Stimulated activated naive CD4-positive, alpha-beta T cell treated with Interleukin-2 at 50 U/mL for 16 hours (primary cell): ENCODE measurements around the gene VTI1B.
A peak's percentile ranks its signal among the peaks of the same experiment; 100 is the strongest.

ENCODE experiments used
- DNase-seq: peaks from one replicate; lab custom pipeline; 2025; lab: John Stamatoyannopoulos, UW

The VTI1B gene

DNA sequence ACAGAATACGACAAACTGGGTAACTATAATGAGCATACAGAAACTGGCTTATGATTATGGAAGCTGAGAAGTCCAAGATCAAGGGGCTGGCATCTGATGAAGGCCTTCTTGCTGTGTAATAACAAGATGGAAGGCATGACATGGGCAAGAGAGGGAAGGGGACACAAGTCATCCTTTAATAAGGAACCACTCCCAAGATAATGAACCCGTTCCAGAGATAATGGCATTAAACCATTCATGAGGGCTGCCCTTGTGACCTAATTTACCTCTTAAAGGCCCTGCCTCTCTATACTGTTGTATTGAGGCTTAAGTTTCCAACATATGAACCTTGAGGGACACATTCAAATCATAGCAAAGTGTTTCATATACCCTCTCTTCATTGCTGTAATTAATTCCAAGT lies 4.6 kb upstream of the VTI1B start:
- no peak for DNase-seq

DNA sequence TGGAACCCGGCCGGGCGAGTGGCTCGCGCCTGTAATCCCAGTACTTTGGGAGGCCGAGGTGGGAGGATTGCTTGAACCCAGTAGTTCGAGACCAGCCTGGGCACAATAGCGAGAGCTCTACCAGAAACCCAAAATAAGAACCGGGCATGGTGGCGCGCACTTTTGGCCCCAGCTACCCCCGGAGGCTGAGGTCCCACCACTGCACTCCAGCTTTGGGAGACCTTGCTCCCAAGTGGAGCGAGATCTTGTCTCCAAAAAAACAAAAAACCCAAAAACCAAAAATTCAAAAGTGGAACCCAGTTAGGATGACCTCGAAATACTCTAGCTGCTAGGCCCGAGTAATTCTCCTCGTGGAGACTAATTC lies 769 bp upstream of the VTI1B start:
- no peak for DNase-seq

DNA sequence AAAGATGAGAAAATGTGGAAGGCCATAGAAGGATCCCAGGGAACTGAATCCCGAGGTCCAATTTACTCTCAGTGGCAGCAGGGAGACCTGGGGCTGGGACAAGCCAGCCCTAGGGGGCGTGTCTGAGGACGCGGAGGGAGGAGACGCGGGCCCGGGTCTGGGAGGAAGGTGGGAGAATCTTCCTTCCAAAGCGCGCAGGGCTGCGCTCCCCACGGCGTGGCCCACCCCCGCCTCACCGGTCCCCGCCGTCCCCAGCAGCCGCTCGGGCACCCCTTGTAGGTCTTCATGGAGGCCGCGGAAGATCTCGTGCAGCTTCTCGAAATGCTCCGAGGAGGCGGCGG lies 323 bp downstream of the VTI1B start:
- peak; percentile 55 for DNase-seq

DNA sequence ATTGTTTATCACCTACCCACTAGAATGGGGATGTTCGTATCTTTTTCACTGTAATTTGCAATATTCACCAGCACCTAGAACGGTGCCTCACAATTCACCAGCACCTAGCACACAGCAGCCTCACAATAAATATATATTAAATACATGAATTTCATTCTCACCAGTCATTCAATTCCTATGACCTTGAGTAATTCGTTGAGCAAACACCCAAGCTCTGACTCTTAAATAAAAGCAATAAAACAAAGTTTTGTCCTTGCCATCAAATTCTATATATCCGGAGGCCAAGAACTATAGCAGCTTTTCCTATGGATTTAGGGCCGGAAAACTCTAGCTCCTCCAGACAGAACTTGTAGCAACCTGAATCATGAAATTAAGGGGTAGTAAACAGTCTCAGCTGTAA lies 981 bp downstream of the VTI1B start:
- DNase-seq, result no peak

DNA sequence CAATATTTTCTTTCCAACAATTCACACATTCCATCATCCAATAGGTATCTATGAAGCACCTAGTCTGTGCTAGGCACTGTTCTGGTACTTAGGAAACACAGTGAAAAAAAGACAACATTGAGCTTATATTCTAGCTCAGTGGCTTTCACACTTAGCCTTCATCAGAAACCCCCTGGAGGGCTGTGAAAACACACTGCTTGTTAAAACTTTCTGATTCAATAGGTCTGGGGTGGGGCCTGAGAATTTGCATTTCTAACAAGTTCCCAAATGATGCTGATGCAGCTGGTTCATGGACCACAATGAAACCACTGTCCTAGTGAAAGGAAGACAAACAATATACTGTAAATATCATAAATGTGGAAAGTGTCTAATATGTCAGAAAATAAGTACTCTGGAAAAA lies 5.9 kb downstream of the VTI1B start:
- DNase-seq, result no peak

DNA sequence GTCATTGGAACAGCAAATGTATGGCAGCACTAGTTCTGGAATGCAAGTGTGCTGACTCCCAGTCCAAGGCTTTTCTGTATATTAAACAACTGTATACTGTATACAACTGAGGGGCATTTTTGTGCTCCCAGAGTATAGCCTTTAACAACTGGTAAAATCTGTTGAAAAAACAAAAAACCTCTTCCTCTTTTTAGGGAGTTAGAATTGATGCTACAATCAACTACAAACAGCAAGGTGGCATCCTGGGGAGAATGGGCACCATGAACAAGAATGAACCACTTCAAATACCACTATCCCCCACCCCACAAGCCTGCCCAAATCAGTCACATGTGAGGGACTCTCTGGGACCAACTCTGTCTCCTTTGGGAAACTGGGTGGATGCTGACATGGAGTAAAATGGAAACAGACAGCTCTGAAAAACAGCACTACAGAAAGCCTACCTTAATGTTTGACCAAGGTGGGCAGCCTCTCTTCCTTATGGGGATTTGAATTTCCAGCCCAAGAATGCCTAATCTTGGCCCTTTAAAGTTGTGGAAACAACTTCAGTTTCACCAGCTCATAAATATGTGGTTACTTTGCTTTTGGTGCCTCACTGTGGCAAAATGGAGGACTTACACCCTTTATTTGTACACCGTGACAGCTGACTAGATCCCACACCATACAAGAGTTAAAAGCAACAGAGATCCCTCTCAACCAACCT lies 7.5 kb downstream of the VTI1B start:
- no peak for DNase-seq

DNA sequence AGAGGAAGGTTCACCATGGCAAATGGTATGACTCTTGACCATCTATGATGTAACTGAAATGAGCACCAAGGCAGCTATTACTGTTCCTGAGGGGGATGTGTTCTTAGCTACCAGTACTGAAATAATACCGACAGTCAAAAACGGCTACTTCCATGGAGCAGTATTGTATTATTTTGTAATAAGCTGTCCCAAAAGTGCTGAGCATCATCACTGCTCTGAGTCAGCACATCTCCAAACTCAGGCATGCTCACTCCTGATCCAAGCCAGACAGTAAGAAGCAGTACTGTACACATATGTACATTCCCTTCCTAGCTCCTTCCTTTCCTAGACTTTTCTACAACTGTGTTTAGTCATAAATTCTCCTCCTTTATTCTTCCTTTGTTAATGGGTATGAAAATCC lies 8.6 kb downstream of the VTI1B start:
- DNase-seq, result no peak

DNA sequence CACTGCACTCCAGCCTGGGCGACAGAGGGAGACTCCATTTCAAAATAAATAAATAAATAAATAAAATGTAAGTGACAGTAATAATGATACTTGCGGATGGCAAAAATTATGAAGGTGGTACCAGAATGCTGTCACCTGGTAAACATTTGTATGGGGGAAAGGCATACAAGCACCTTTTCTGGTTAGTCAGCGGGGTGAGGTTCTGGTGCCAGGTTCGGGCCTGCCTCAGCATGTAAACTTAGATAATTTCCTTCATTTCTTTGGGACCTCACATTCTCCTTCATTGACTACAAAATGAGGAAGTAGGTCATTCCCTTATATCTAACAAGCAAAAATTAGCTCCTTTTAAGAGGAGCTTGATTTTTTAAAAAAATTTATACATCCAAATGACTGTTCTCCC lies 10.8 kb downstream of the VTI1B start:
- DNase-seq, result no peak

DNA sequence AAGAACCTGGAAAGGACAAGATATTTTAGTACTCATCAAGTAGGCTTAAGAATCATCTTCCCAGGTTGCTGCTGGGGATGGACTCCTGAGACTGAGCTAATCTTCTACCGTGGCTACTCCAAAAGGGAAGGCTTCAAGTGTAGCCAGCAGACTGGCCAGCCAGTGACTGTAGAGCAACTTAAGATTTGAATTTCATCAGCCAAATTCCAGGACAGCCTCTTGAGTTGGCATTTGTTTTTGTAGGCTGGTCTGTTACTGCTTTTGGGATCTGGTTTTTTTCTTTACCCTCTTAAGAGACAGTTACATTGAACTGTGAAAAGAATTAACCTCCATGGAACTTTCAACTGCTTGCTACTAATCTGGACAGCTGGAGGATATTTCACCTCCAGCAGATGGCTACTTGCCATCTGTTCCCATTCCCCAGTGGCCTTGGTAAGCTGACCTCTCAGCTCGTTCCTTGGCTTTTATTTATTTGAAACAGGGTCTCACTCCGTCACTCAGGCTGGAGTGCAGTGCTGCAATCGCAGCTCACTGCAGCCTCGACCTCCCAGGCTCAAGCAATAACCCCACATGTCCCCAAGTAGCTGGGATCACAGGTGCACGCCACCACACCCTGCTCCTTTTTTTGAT lies 20.7 kb downstream of the VTI1B start:
- DNase-seq, result no peak

DNA sequence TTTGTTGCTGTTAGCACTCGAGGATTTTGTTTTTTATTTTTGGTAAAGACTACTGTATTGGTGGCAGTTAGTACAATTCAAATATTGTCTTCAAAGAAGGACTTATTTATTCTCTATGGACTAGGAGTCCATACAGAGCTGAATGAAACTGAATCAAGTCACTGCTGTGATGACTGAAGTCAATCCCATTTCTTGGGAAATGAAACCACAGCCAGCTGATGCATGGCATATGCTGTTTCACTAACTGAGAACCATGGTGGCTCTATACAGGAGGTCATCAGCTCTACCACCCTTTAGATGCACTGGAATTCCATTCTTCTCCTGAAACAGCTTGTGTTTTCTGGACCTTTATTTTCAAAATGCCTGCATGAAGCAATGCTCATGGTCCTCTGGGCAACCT lies 22.2 kb downstream of the VTI1B start:
- no peak for DNase-seq

DNA sequence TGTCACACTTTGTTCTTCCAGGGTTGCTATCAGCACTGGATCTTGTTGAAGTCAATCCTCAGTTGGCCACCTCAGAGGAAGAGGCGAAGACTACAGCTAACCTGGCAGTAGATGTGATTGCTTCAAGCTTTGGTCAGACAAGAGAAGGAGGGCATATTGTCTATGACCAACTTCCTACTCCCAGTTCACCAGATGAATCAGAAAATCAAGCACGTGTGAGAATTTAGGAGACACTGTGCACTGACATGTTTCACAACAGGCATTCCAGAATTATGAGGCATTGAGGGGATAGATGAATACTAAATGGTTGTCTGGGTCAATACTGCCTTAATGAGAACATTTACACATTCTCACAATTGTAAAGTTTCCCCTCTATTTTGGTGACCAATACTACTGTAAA lies 23.7 kb downstream of the VTI1B start:
- DNase-seq, result no peak

DNA sequence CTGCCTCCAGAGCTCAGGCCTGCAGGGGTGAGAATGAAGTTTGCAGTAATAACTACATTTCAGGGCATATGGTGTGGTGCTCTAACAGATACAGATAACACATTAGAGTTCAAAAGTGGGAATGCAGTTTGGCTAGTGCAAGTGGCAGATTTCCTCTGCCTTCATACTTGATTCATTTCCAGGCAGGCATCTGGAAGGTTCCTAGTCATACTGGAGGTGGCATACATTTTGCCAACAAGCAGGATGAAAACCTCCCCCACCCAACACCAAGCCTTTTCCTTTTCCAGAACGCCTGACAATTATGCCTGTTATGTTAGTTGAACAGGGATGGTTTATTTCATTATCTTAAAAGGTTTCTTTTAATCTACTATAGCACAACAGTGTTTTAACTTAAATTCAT lies 24.3 kb downstream of the VTI1B start:
- no peak for DNase-seq

DNA sequence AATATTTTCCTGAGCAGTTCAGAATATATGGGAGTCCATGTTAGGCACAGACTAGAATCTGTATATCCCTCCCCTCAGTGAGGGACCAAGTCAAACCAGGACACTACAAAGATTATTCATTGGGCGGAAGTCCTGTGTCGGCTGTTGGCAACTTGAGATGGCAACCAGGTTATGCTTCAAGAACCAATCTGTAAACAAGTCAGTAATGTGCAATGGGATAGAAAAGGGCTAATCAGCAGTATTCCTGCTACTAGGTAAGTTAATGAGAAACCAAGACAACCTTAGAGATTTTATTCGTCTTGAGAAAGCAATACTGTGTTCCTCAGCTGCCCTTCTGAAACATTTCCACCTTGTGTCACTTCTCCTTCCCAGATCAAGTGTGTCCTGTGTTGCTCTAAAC lies 28.3 kb downstream of the VTI1B start:
- DNase-seq, result no peak

DNA sequence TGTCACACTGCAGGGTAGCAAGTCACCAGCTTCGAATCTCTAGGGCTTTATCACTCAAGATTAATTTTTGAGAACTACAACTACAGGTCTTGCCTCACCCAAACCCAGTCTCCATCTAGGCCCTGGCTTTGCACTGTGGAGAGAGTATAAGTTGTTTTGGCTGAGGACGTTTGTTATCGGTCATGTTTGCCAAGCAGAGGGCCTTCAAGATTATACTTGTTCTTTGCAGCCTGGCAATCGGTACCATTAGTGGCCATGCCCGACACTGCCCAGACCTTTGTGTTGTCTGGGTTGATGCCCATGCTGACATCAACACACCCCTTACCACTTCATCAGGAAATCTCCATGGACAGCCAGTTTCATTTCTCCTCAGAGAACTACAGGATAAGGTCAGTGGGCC lies 29.0 kb downstream of the VTI1B start:
- no peak for DNase-seq

DNA sequence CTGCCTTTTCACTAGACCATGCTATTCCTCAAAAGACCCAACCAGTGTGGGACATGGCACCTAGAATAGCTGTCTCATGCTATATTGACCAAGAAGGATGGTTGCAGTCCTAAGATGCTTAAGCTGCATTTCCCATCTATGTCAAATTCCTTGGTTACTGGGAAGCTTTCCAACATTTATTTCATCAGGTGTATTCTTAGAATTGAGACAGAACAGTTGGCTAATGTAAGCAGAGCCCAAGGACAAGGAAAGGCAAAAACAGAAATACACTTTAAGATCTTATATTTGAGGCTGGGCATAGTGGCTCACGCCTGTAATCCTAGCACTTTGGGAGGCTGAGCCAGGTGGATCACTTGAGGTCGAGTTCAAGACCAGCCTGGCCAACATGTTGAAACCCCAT lies 30.0 kb downstream of the VTI1B start:
- DNase-seq, result no peak

DNA sequence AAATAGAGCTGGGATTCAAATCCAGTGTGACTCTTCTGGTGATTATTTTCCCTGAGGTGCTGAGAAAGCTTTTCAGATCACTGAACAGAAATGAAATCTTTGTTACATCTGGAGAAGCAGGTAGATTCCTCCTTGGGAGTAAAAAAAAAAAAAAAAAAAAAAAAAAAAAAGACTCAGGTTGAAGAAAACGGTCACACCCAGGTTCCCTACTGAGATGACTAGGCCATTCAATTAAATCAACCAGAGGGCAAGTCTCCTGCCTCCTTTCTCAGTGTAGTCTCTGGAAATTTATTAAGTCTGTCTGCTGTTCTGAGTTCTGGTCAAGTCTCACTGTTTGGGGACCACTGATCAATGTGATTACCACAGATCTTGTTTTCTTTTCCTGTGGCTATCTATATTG lies 30.7 kb downstream of the VTI1B start:
- no peak for DNase-seq

DNA sequence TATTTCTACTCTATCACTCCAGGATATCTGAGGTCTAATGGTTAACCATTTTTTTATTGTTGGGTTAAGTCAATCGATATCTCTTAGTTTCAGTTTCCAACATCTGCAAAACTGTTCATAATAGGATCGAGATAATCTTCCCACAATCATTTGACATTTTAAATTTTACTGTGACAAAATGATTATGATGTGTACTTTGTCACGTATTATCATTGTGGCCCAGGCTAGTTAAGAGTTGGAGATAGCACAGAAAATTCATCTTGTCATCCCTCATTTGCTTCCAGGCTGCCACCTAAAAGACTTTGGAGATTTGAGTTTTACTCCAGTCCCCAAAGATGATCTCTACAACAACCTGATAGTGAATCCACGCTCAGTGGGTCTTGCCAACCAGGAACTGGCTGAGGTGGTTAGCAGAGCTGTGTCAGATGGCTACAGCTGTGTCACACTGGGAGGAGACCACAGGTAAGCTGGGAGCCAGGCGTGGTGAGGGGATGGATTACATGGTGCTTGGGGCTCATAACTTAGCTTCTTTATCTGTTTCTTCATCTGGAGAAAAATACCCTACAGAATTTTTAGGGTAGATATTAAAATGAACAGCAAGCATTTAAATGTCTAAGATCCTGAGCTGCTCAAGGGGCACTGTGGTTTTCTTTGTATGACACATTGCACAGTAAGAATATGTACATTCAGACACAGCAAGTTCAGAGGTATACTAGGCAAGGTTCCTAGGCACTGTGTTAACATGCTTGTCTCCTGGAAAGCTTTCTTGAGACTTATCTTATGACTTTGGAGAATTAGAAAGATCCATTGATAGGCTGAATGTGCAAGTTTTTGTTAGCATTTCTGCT lies 32.3 kb downstream of the VTI1B start:
- no peak for DNase-seq

DNA sequence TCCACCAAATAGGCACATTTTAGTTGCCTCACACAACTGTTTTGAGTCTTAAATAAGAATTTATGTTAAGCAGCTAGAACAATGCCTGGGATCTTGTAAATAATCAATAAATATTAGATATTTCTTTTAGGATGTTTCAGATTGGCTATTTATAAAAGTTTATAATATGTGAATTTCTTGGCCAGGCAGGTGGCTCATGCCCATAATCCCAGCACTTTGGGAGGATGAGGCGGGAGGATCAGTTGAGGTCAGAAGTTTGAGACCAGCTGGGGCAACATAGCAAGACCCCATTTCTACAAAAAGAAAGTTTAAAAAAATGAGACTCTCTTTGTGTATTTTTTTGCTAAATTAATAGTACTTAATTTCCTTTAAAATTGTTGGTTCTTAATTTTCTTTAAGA lies 33.0 kb downstream of the VTI1B start:
- no peak for DNase-seq

DNA sequence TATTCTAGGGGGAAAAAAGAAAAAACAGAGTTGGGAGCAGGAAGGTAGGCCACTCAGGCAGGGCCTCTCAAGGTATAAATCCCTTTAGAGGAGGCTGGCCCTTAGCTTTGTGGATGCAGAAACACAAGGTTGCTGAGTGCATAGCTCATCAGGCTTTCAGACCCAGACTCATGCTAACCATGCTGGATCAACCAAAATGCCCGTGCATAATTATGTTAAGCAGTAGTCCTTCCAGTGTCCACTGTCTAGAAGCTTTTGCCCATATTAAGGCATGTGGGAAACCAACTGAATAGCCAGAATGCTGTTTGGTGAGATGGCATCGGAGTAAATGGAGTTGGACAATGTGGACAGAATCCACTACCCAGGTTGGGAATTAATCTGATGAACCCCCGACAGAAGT lies 35.8 kb downstream of the VTI1B start:
- no peak for DNase-seq

DNA sequence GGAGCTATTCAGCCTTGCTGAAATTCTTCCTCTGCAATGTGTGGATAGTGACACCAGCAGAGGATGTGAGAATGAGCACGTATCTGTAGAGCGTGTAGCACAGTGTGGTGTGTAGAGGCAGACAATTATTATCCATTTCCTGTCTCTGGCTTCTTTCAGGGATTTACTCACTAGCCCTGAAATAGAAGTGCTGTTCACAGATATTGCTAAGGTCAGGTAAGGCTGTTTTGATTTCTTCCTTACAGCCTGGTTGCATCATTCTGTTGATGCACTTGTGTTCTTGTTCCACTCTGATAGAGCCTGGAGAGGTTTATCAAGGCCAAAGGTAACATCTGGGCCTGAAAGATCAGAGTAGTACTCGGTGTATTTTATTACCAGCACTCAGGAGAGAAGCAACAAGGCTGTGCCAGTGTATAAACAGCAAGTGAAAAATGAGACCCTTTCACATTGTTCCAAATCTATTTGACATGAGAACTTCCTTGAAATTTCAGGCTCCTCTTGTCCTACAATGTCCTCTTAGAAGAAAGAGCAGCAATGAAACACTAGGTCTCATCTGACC lies 38.0 kb downstream of the VTI1B start:
- no peak for DNase-seq

DNA sequence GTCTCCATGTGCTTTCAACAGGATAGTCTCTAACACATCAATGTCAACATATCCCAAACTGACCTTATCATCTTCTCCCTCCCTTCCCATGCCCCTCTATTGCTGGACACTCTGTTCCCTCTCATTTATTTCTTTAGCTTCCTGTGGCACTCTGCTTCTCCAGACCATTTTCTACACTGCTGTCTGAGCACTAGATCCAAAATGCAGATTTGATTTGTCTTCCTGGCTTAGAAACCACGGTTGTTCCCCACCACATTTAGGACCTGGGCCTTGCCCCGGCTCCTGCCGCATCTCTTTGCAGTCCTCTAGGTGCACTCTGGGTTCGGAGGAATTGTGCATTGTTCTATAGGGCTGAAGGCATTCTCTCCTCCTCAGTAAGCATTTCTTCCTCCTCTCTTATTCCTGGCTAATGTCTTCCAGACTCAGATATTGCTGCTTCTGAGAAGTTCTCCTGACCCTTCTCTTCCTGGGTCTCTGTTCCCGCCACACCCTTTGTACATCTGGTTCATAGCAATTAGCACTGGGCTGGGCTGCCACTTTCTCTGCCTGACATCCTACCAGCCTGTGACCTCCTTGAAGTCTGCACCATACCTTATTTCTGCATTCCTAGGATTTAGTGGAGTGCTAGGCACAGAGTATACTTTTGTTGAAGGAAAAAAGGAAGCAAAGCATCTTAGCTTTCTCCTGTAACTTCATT lies 40.8 kb downstream of the VTI1B start:
- DNase-seq, result no peak

DNA sequence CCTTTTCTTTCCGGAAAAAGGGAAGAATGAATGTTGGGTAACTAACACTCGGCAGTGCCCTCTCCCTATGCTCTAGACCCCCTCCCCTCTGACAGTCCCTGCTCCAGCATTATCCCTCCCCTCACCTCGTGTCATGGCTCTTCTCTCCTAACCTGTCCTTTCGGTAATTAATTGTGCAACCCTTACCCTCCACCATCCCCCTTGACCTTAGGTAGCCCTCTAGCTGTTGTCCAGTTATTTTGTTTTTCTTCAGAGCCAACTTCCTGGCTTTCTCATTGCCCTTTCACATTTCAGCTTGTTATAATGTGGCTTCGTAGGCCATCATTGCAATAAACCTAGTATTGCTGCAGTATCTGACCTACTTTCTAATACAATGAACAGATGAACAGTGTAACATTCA lies 43.5 kb downstream of the VTI1B start:
- DNase-seq, result no peak

DNA sequence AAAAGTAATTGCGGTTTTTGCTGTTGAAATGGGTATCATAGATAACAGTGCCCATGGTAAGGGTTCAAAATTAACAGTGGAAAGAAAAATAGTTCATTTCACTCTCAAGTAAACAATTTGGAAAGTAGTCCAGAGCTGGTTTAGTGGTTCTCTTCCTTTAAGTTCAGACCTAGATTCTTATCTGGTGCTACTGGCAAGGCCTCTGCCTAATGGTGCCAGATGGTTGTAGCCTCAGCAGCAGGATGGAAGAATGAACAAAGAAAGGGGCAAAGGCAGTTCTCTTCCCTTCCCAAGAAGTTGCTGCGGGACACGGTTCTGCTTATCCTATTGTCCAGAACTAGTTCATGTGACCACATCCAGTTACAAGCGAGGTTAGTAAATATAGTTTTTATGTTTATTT lies 44.2 kb downstream of the VTI1B start:
- no peak for DNase-seq
